Mesothelial cell of epicardium (in vitro differentiated cells): Measurements from ENCODE around the gene DLX3. TPM values are rescaled to one million over a fixed set of nuclear protein-coding genes. Genes with fewer than 3 reads are reported as not detected.

Experiments
- DNase-seq, 2 experiments: peaks; one replicate each; pipeline ENCODE4 v3.0.0; 2021; ENCODE audit warnings: low spot score in 2 of 2; ENCODE audit not compliant: unreplicated experiment in 2 of 2
- H3K27ac Mint-ChIP-seq: 2 replicates; pipeline ENCODE4 v1.8.0; 2021; ENCODE audit warnings: mixed read lengths
- H3K27me3 Mint-ChIP-seq: 2 replicates; pipeline ENCODE4 v1.8.0; 2021; ENCODE audit warnings: low read depth, mixed read lengths
- H3K36me3 Mint-ChIP-seq: 2 replicates; pipeline ENCODE4 v1.8.0; 2021; ENCODE audit warnings: mixed read lengths
- H3K4me1 Mint-ChIP-seq: 2 replicates; pipeline ENCODE4 v1.8.0; 2021; ENCODE audit warnings: mixed read lengths
- H3K4me3 Mint-ChIP-seq: 2 replicates; pipeline ENCODE4 v1.8.0; 2021; ENCODE audit warnings: mild to moderate bottlenecking, moderate library complexity, mixed read lengths
- H3K9me3 Mint-ChIP-seq: 2 replicates; pipeline ENCODE4 v1.8.0; 2021; ENCODE audit warnings: mixed read lengths
- CTCF ChIP-seq: fragments of 200-600 bp; sonication (generic); IDR thresholded peaks from one replicate; pipeline ENCODE4 v1.5.0; 2021; ENCODE audit warnings: antibody characterized with exemption; ENCODE audit not compliant: unreplicated experiment
- total RNA-seq: library from RNA; stranded (reverse); gene quantifications from 3 replicates; pipeline ENCODE4 v1.2.1, GENCODE V29; 2021

DLX3 gene
- total RNA-seq, 1 donor from 2014 or later, result 7.7 TPM

GRCh38 chr17:49951362-49952082 is 43.5 kb downstream of the DLX3 start:
- Mint-ChIP-seq H3K4me1 (peaks cover 9% of the 10 kb centered on the region), H3K27ac (no peak overlapping the region), H3K36me3 (no peaks in the 10 kb centered on the region), H3K9me3 (no peaks in the 10 kb centered on the region), H3K27me3 (peaks cover 6% of the 10 kb centered on the region), H3K4me3 (no peak overlapping the region)
- DNase-seq, result no peak
- TF ChIP-seq CTCF, result no peak

- no peak for TF ChIP-seq CTCF
- Mint-ChIP-seq H3K36me3 (no peaks in the 10 kb centered on the region), H3K4me3 (no peak overlapping the region), H3K4me1 (peaks cover 11% of the 10 kb centered on the region), H3K27ac (no peak overlapping the region), H3K27me3 (peaks cover 4% of the 10 kb centered on the region), H3K9me3 (no peaks in the 10 kb centered on the region)
- no peak for DNase-seq
These were observed 45.4 kb downstream of the DLX3 start for GRCh38 chr17:49949634-49950033.

- Mint-ChIP-seq H3K9me3 (no peaks in the 10 kb centered on the region), H3K36me3 (no peaks in the 10 kb centered on the region), H3K4me3 (no peak overlapping the region), H3K27me3 (peaks cover 6% of the 10 kb centered on the region), H3K27ac (no peak overlapping the region), H3K4me1 (peaks cover 21% of the 10 kb centered on the region)
- no peak for DNase-seq
- TF ChIP-seq CTCF, result no peak
These were observed 48.0 kb downstream of the DLX3 start for GRCh38 chr17:49946964-49947584.

GRCh38 chr17:49946208-49946607 is 48.8 kb downstream of the DLX3 start:
- Mint-ChIP-seq H3K27ac (no peak overlapping the region), H3K4me3 (no peak overlapping the region), H3K4me1 (peaks cover 23% of the 10 kb centered on the region), H3K36me3 (no peaks in the 10 kb centered on the region), H3K27me3 (peaks cover 6% of the 10 kb centered on the region), H3K9me3 (no peaks in the 10 kb centered on the region)
- DNase-seq, result no peak
- TF ChIP-seq CTCF, result no peak

- no peak for TF ChIP-seq CTCF
- DNase-seq, result no peak
- no peaks in the 10 kb centered on the region for H3K9me3 Mint-ChIP-seq
- peaks cover 7% of the 10 kb centered on the region for H3K27me3 Mint-ChIP-seq
- H3K27ac Mint-ChIP-seq, result no peak overlapping the region
- no peak overlapping the region for H3K4me3 Mint-ChIP-seq
- H3K4me1 Mint-ChIP-seq, result peaks cover 23% of the 10 kb centered on the region
- no peaks in the 10 kb centered on the region for H3K36me3 Mint-ChIP-seq
These were observed 50.7 kb downstream of the DLX3 start for GRCh38 chr17:49944273-49944870.
